Measurements from ENCODE around the gene ITGB1. TPM values are rescaled to one million over a fixed set of nuclear protein-coding genes. Genes with fewer than 3 reads are reported as not detected.

ITGB1 gene
- total and polyA plus RNA-seq, 9 of the 15 experiments (the other 6 are each of a cell fraction or from before 2014, with no cell fraction given): 40.2 to 194 (median 155) TPM

DNA sequence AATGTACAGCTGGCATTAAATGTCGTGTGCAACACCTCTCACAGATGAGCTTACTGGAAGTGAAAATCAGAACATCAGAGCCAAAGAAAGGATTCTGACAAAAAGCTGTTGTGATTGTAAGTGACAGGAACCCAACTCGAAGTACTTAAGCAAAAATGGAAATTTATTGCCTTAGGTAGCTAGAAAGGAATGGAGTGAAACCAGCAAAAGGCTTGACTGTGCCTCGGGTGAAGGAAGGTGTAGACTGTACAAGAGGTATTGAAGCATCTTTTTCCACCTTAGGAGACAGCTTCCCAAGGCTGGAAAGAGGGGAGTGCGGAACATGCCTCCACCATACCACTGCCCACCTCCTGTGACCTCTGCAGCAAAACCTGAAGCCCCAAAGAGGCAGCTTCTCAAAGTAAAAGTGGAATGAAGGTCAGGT, 27.3 kb upstream of the ITGB1 start (continued):
- TF ChIP-seq ZNF696 (CRISPR knock-in tag; conservative IDR thresholded peaks at IDR 0.05) (no peak), DDX20 (tag; IDR thresholded peaks at IDR 0.05; ENCODE audit: low read depth) (no peak)
- TF ChIP-seq, protein P1, sequence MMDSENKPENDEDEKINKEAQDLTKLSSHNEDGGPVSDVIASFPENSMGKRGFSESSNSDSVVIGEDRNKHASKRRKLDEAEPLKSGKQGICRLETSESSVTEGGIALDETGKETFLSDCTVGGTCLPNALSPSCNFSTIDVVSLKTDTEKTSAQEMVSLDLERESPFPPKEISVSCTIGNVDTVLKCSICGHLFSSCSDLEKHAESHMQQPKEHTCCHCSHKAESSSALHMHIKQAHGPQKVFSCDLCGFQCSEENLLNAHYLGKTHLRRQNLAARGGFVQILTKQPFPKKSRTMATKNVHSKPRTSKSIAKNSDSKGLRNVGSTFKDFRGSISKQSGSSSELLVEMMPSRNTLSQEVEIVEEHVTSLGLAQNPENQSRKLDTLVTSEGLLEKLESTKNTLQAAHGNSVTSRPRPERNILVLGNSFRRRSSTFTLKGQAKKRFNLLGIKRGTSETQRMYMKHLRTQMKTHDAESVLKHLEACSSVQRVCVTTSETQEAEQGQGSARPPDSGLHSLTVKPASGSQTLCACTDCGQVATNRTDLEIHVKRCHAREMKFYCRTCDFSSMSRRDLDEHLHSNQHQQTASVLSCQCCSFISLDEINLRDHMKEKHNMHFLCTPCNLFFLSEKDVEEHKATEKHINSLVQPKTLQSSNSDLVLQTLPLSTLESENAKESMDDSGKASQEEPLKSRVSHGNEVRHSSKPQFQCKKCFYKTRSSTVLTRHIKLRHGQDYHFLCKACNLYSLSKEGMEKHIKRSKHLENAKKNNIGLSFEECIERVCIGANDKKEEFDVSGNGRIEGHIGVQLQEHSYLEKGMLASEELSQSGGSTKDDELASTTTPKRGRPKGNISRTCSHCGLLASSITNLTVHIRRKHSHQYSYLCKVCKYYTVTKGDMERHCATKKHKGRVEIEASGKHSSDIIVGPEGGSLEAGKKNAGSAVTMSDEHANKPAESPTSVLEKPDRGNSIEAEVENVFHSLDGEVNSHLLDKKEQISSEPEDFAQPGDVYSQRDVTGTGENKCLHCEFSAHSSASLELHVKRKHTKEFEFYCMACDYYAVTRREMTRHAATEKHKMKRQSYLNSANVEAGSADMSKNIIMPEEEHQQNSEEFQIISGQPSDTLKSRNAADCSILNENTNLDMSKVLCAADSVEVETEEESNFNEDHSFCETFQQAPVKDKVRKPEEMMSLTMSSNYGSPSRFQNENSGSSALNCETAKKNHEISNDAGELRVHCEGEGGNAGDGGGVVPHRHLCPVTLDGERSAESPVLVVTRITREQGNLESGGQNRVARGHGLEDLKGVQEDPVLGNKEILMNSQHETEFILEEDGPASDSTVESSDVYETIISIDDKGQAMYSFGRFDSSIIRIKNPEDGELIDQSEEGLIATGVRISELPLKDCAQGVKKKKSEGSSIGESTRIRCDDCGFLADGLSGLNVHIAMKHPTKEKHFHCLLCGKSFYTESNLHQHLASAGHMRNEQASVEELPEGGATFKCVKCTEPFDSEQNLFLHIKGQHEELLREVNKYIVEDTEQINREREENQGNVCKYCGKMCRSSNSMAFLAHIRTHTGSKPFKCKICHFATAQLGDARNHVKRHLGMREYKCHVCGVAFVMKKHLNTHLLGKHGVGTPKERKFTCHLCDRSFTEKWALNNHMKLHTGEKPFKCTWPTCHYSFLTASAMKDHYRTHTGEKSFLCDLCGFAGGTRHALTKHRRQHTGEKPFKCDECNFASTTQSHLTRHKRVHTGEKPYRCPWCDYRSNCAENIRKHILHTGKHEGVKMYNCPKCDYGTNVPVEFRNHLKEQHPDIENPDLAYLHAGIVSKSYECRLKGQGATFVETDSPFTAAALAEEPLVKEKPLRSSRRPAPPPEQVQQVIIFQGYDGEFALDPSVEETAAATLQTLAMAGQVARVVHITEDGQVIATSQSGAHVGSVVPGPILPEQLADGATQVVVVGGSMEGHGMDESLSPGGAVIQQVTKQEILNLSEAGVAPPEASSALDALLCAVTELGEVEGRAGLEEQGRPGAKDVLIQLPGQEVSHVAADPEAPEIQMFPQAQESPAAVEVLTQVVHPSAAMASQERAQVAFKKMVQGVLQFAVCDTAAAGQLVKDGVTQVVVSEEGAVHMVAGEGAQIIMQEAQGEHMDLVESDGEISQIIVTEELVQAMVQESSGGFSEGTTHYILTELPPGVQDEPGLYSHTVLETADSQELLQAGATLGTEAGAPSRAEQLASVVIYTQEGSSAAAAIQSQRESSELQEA (IDR thresholded peaks at IDR 0.05; ENCODE audit: low read depth): no peak
